Lower lobe of right lung (tissue), 2 donors: ENCODE measurements around the gene LNPEP. TPM values are rescaled to one million over a fixed set of nuclear protein-coding genes. Genes with fewer than 3 reads are reported as not detected.

Source experiments
- ATAC-seq, 2 donors: fragments of 200-7000 bp; cut with Tn5 transposase; one replicate each; pipeline ENCODE4 v1.9.1; 2020 to 2022; ENCODE audit warnings: mild to moderate bottlenecking in 2 of 2, moderate library complexity in 2 of 2
- DNase-seq: peaks from one replicate; pipeline ENCODE4 v3.0.0-alpha.2; 2020
- H3K27ac ChIP-seq: fragments of 200-600 bp; one replicate; pipeline ENCODE4 v1.8.0; 2022
- H3K27me3 ChIP-seq: fragments of 200-600 bp; one replicate; pipeline ENCODE4 v1.8.0; 2022; ENCODE audit warnings: low read depth
- H3K36me3 ChIP-seq: fragments of 200-600 bp; one replicate; pipeline ENCODE4 v1.8.0; 2022; ENCODE audit warnings: mild to moderate bottlenecking
- H3K4me1 ChIP-seq: fragments of 200-600 bp; one replicate; pipeline ENCODE4 v1.8.0; 2022
- H3K4me3 ChIP-seq: fragments of 200-600 bp; one replicate; pipeline ENCODE4 v1.8.0; 2022; ENCODE audit warnings: mild to moderate bottlenecking
- H3K9me3 ChIP-seq: fragments of 200-600 bp; one replicate; pipeline ENCODE4 v1.8.0; 2022
- CTCF ChIP-seq: fragments of 200-600 bp; IDR thresholded peaks from one replicate; pipeline ENCODE4 v1.8.0; 2022; ENCODE audit warnings: antibody characterized with exemption, mild to moderate bottlenecking
- intact Hi-C: fragments of 100-400 bp; cut with DNase I; formaldehyde crosslinking; loops from one replicate; pipeline ENCODE4 v1.11.0; 2022
- total RNA-seq: library from RNA; stranded (reverse); fragmentation: NEBNext Ultra II Directional; extraction: Animal tissue kit (Norgen Biotek cat#: 25700); gene quantifications from one replicate; pipeline ENCODE4 v1.2.1, GENCODE V29; 2021
- donor health status: DM: no; HTN: yes; CAD: no; lungs with severe emphysema.

Gene LNPEP
- total RNA-seq, 1 donor from 2014 or later: 59.6 TPM

- Histone ChIP-seq H3K27ac (no peak overlapping the region), H3K4me3 (no peak overlapping the region), H3K36me3 (no peaks in the 10 kb centered on the region), H3K27me3 (no peaks in the 10 kb centered on the region), H3K4me1 (no peaks in the 10 kb centered on the region), H3K9me3 (no peaks in the 10 kb centered on the region)
- intact Hi-C loops: no loop called here
- no peak for TF ChIP-seq CTCF
- ATAC-seq (no peak), DNase-seq (no peak)
These were observed 16.4 kb downstream of the LNPEP start for GRCh38 chr5:96952118-96952750.

GRCh38 chr5:96952974-96953730, 17.3 kb downstream of the LNPEP start:
- ATAC-seq (no peak), DNase-seq (no peak)
- H3K9me3 ChIP-seq: no peaks in the 10 kb centered on the region
- H3K27me3 ChIP-seq: no peaks in the 10 kb centered on the region
- no peak overlapping the region for H3K4me3 ChIP-seq
- H3K4me1 ChIP-seq: peaks cover 3% of the 10 kb centered on the region
- H3K36me3 ChIP-seq: no peaks in the 10 kb centered on the region
- no peak for TF ChIP-seq CTCF
- intact Hi-C loops: no loop called here
- no peak overlapping the region for H3K27ac ChIP-seq

GRCh38 chr5:96957254-96958049, 21.6 kb downstream of the LNPEP start:
- H3K4me1 ChIP-seq: peaks cover 17% of the 10 kb centered on the region
- no peak overlapping the region for H3K4me3 ChIP-seq
- ATAC-seq (peak in 1 of 2 donors; percentile 37), DNase-seq (no peak)
- H3K27me3 ChIP-seq: no peaks in the 10 kb centered on the region
- no peaks in the 10 kb centered on the region for H3K9me3 ChIP-seq
- peak overlapping the region; percentile 9 for H3K27ac ChIP-seq
- intact Hi-C loops: no loop called here
- H3K36me3 ChIP-seq: no peaks in the 10 kb centered on the region
- no peak for TF ChIP-seq CTCF

GRCh38 chr5:96958977-96959376, 23.1 kb downstream of the LNPEP start:
- Histone ChIP-seq H3K4me3 (peak overlapping the region; percentile 9), H3K27ac (no peak overlapping the region), H3K9me3 (no peaks in the 10 kb centered on the region), H3K36me3 (no peaks in the 10 kb centered on the region), H3K4me1 (peaks cover 31% of the 10 kb centered on the region), H3K27me3 (no peaks in the 10 kb centered on the region)
- no peak for TF ChIP-seq CTCF
- no peak for ATAC-seq
- intact Hi-C loops: no loop called here
- DNase-seq: no peak

- H3K27me3 ChIP-seq: no peaks in the 10 kb centered on the region
- H3K9me3 ChIP-seq: no peaks in the 10 kb centered on the region
- H3K27ac ChIP-seq: no peak overlapping the region
- intact Hi-C loops: no loop called here
- ATAC-seq (no peak), DNase-seq (no peak)
- no peaks in the 10 kb centered on the region for H3K36me3 ChIP-seq
- no peak for TF ChIP-seq CTCF
- peaks cover 31% of the 10 kb centered on the region for H3K4me1 ChIP-seq
- H3K4me3 ChIP-seq: no peak overlapping the region
These were observed 25.2 kb downstream of the LNPEP start for GRCh38 chr5:96961053-96961452.
